Measurements from ENCODE around the gene CLSTN1. TPM values are rescaled to one million over a fixed set of nuclear protein-coding genes. Genes with fewer than 3 reads are reported as not detected.

The CLSTN1 gene
- total and polyA plus RNA-seq, 7 donors = 7.3 to 48.7 (median 19.7) TPM

DNA sequence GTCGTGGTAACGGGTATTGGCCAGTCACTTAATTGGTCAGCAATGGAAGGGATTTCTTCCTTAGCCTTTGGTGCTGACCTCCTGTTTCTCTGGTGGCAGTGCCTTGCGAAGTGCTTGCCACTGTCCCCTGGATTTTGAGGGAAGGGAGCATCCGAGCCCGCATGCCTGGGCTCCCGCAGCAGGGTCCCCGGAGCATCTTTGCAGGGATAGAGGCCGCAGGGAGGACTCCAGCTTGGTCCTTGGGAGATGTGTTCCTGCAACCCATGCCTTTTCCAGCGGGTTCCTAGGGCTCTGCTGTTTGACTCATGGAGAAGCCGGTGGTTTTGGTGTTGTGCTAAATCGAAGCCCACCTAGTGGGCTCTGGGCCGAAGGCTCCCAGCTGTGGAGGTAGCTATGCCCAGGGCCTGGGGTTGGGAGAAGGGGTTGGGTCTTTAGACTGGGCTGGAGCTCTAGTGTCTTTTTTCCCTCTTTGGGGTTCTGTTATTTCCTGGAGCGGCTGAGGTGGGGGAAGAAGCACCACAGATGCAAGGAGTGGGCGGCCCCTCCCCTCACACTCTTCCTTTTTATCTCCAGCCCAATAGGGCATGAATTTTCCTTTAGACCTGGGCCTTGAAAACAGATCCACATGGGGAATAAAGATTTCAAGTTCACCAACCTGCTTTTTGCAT is 133.2 kb downstream of the CLSTN1 start:
- intact Hi-C loops (cut with DNase I) = no loop called here
- Histone ChIP-seq H3K4me3 (peak overlapping the region; percentile 73), H3K4me1 (peaks cover 20% of the 10 kb centered on the region)

DNA sequence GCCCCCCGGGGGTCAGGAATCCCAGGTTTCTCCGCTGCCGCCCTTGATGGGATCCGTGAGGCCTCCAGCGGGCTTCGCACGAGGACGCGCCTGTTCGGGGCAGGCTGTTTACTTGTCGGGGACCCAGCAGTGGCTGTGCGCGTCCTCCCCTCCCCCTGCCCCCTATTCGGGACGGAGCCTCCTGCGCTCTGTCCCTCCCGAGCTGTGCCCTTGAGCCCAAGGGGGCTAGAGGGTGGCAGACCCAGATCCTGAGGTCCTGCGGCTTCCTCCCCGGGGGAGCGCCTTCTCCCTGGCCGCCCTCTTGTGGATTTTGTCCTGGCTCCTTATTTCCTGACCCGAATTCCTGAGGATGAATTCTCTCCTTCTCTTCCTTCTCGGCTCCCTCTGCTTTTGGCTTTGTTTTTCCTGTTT is 133.8 kb downstream of the CLSTN1 start:
- H3K4me3 ChIP-seq = peak overlapping the region; percentile 73
- peak in 3 of 4 donors; percentile 3 to 41 (median 40) for ATAC-seq
- H3K27me3 ChIP-seq (ENCODE audit: insufficient read depth in 3 of 3, low read length in 2 of 3) = peaks cover 0 to 19% (median 6%) of the 10 kb centered on the region in 3 donors
- peak; percentile 41 to 62 for DNase-seq
- TF ChIP-seq, protein P1, sequence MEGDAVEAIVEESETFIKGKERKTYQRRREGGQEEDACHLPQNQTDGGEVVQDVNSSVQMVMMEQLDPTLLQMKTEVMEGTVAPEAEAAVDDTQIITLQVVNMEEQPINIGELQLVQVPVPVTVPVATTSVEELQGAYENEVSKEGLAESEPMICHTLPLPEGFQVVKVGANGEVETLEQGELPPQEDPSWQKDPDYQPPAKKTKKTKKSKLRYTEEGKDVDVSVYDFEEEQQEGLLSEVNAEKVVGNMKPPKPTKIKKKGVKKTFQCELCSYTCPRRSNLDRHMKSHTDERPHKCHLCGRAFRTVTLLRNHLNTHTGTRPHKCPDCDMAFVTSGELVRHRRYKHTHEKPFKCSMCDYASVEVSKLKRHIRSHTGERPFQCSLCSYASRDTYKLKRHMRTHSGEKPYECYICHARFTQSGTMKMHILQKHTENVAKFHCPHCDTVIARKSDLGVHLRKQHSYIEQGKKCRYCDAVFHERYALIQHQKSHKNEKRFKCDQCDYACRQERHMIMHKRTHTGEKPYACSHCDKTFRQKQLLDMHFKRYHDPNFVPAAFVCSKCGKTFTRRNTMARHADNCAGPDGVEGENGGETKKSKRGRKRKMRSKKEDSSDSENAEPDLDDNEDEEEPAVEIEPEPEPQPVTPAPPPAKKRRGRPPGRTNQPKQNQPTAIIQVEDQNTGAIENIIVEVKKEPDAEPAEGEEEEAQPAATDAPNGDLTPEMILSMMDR (IDR thresholded peaks at IDR 0.05) = no peak
- H3K27ac ChIP-seq = no peak overlapping the region
- intact Hi-C loops (cut with DNase I) = no loop called here
- peaks cover 20% of the 10 kb centered on the region for H3K4me1 ChIP-seq
- WGBS, 3 donors = 9 to 18% (median 17%) methylated on average over 18 to 23 of the region's 23 CpGs
- no peaks in the 10 kb centered on the region for H3K9me3 ChIP-seq
- H3K36me3 ChIP-seq (ENCODE audit: insufficient read depth in 1 of 2, low read depth in 1 of 2) = no peaks in the 10 kb centered on the region

More for the DNA sequence above, 133.2 kb downstream of the CLSTN1 start:
- no peak for ATAC-seq
- TF ChIP-seq, protein P1 (IDR thresholded peaks at IDR 0.05) = no peak
- H3K27me3 ChIP-seq (ENCODE audit: insufficient read depth in 3 of 3, low read length in 2 of 3) = peaks cover 0 to 19% (median 6%) of the 10 kb centered on the region in 3 donors
- no peaks in the 10 kb centered on the region for H3K9me3 ChIP-seq
- no peak overlapping the region for H3K27ac ChIP-seq
- no peaks in the 10 kb centered on the region for H3K36me3 ChIP-seq (ENCODE audit: insufficient read depth in 1 of 2, low read depth in 1 of 2)
- DNase-seq = no peak
- 74 to 78% (median 75%) methylated on average over 14 of the region's 14 CpGs for WGBS, 3 donors

DNA sequence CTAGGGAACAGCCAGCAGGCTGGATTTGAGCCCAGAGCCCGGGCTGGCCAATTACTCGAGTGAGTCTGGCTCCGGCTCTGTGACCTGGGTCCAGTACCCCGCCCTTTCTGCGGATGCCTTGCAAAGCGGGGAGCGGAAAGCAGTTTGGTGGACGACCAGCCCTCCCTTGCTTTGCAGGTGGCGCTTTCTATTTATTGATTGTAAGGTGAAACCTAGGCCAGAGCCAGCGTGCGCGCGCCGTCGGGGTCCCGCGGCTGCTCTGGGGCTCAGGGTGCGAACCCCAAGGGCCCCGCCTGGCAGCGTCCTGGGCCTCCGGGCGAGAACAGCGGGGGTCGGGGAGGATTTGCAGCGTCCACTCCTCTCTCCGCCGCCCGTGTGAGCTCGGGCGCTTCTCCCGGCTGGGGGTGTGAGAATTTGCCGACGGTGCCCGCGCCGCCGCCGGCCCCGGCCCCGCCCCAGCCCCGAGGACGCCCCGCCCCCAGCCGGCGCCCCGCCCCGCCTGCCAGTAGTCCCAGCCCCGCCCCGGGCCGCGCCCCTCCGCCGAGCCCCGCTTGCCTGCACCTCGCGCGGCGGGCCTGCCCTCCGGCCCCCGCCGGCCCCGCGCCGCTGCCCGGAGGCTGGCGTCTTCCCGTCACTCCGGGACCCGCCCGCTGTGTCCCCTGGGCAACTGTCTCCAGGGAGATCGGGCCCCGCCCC is 134.6 kb downstream of the CLSTN1 start:
- TF ChIP-seq, protein P1 (IDR thresholded peaks at IDR 0.05) = no peak
- WGBS, 3 donors = 0 to 2% (median 1%) methylated on average over 39 to 72 of the region's 72 CpGs
- ATAC-seq = peak; percentile 83 to 91 (median 86)
- Histone ChIP-seq H3K36me3 (ENCODE audit: insufficient read depth in 1 of 2, low read depth in 1 of 2) (no peaks in the 10 kb centered on the region), H3K27ac (no peak overlapping the region), H3K9me3 (no peaks in the 10 kb centered on the region), H3K27me3 (ENCODE audit: insufficient read depth in 3 of 3, low read length in 2 of 3) (peaks cover 0 to 19% (median 6%) of the 10 kb centered on the region in 3 donors), H3K4me1 (peaks cover 20% of the 10 kb centered on the region), H3K4me3 (peak overlapping the region; percentile 73)
- intact Hi-C loops (cut with DNase I) = no loop called here
- DNase-seq = peak; percentile 80 to 87

DNA sequence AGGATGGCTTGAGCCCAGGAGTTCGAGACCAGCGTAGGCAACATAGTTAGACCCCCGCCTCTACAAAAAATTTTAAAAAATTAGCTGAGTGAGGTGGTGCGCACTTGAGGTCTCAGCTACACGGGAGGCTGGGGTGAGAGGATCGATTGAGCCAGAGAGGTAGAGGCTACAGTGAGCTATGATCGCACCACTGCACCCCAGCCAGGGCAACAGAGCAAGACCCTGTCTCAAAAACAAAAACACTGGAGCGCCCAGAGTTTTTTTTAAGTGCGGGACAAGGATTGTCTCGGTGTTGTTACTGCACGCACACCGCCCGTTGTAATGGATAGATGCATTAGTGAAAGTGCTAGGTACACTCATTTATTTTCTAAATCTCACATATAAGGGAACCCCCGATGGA is 135.2 kb downstream of the CLSTN1 start:
- TF ChIP-seq, protein P1 (IDR thresholded peaks at IDR 0.05) = no peak
- DNase-seq (no peak), ATAC-seq (no peak)
- H3K27me3 ChIP-seq (ENCODE audit: insufficient read depth in 3 of 3, low read length in 2 of 3) = peaks cover 0 to 19% (median 6%) of the 10 kb centered on the region in 3 donors
- intact Hi-C loops (cut with DNase I) = no loop called here
- 47 to 50% (median 47%) methylated on average over 14 of the region's 14 CpGs for WGBS, 3 donors
- H3K4me3 ChIP-seq = peak overlapping the region; percentile 73
- H3K9me3 ChIP-seq = no peaks in the 10 kb centered on the region
- peaks cover 20% of the 10 kb centered on the region for H3K4me1 ChIP-seq
- no peak overlapping the region for H3K27ac ChIP-seq
- no peaks in the 10 kb centered on the region for H3K36me3 ChIP-seq (ENCODE audit: insufficient read depth in 1 of 2, low read depth in 1 of 2)

Data from psoas muscle (tissue), 8 donors.